Motor neuron (in vitro differentiated cells): Measurements from ENCODE around the gene SF3B1. TPM values are rescaled to one million over a fixed set of nuclear protein-coding genes. Genes with fewer than 3 reads are reported as not detected.
"Not testable (repeated sequence)": the region's sequence is repeated elsewhere in the genome, so short reads cannot be mapped to it uniquely, and the experiment has no call there.

Experiments used
- ATAC-seq, 8 experiments: fragments of 200-7000 bp; cut with Tn5 transposase; replicated peaks in 6 of 8; 2 replicates each; pipeline ENCODE4 v1.8.0; 2021; ENCODE audit warnings: mild to moderate bottlenecking in 8 of 8, moderate library complexity in 8 of 8
- H3K27ac ChIP-seq, 2 donors: fragments of 250-450 bp; sonication (Bioruptor Pico); 2 replicates each; pipeline ENCODE4 v1.9.0; 2021; ENCODE audit warnings: antibody characterized with exemption in 2 of 2, mild to moderate bottlenecking in 2 of 2, moderate library complexity in 1 of 2
- H3K4me1 ChIP-seq, 2 donors: fragments of 250-450 bp; sonication (Bioruptor Pico); replicated peaks in 1 of 2; 2 replicates each; pipeline ENCODE4 v1.6.1; 2021; ENCODE audit warnings: antibody characterized with exemption in 2 of 2, mild to moderate bottlenecking in 2 of 2, moderate library complexity in 1 of 2
- H3K4me3 ChIP-seq, 5 donors: fragments of 250-450 bp; sonication (Bioruptor Pico); 2 replicates each; pipeline ENCODE4 v1.9.0; 2021; ENCODE audit warnings: antibody characterized with exemption in 5 of 5, mild to moderate bottlenecking in 5 of 5, moderate library complexity in 4 of 5
- WGBS, 10 experiments: fragments of 450-650 bp; shearing (Covaris generic); methylation state at CpG; one replicate each; pipeline ENCODE4 v1.0.0; 2022; 5-methylcytosine and 5-hydroxymethylcytosine counted together
- in situ Hi-C, 9 experiments: fragments of 400-800 bp; cut with MboI; loops; one replicate each; pipeline ENCODE4 v1.15.0; 2021; ENCODE audit warnings: low sequenced_read_pairs in 9 of 9, low pct_unique_long_range_greater_than_20kb in 2 of 9; ENCODE audit not compliant: unreplicated experiment in 9 of 9
- total RNA-seq, 8 experiments: library from RNA; unstranded; fragments of 300-600 nt; gene quantifications; 2 replicates each; pipeline versions ENCODE4 v1.2.3 to v1.2.4, GENCODE V29; 2022

Gene SF3B1
- total RNA-seq, 8 experiments from 2014 or later, result 165 to 338 (median 223) TPM

DNA sequence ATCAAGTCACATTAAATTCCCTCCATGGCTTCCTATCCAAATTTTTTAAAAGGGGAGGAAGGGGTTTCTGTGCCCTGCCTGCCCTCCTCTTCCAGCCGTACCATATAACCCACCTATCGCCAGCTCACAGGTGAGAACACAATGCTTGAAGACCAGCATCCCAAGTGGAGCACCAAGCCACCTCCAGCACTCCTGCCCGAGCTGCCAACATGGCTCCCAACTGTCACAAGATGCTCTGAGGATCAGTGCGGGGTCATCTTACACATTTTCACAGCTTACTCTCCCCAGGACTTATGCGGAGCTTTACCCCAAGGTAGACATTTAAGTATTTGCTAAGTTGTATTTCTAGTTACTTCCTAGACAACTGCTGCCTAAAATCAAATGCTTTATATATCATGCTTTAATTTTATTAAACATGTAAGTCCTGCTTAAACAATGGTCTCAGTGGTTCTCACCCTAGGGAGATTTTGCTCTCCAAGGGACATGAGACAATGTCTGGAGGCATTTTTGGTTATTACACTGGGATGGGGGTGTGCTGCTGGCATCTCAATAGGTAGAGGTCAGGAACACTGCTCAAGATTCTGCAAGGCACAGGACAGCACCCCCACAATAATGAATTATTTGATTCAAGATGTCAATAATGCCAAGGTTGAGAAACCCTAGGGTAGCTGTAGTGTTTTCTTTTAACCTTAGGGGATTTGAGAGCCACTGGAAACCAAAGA lies 45.8 kb downstream of the SF3B1 start:
- 40 to 100% (median 98%) methylated on average over 1 to 4 of the region's 5 CpGs; no CpG with 5 or more reads in 4 of the 10 experiments for WGBS, 10 experiments
- Histone ChIP-seq H3K4me1 (no peaks in the 10 kb centered on the region), H3K4me3 (no peak overlapping the region), H3K27ac (no peak overlapping the region)
- ATAC-seq, result no peak
- in situ Hi-C loops, result loop anchor here in 1 of 9 experiments (25.0 kb wide), 1 partner anchor 1102 kb away; no protein-coding TSS in a partner anchor

DNA sequence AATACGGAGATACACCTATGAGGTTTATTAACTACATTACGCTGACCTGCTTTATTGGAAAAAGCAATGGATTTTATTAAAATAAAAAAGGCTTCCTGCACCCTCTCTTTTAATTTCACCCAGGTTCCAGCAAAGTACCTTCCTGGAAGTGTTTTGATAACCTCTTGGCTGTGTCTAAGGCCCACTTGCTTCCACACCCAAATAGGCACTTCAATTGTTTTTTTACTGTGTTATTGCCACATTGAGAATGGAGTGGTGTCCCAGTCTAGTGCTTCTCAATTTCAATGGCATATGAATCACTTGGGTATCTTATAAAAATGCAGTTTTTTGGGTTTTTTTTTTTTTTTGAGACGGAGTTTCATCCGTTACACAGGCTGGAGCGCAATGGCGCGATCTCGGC lies 47.6 kb downstream of the SF3B1 start:
- no peak overlapping the region for H3K4me3 ChIP-seq
- H3K4me1 ChIP-seq, result no peaks in the 10 kb centered on the region
- in situ Hi-C loops, result loop anchor here in 1 of 9 experiments (25.0 kb wide), 1 partner anchor 1100 kb away; no protein-coding TSS in a partner anchor
- ATAC-seq, result no peak
- no peak overlapping the region for H3K27ac ChIP-seq
- 50 to 100% (median 93%) methylated on average over 1 to 8 of the region's 8 CpGs; no CpG with 5 or more reads in 1 of the 10 experiments for WGBS, 10 experiments

DNA sequence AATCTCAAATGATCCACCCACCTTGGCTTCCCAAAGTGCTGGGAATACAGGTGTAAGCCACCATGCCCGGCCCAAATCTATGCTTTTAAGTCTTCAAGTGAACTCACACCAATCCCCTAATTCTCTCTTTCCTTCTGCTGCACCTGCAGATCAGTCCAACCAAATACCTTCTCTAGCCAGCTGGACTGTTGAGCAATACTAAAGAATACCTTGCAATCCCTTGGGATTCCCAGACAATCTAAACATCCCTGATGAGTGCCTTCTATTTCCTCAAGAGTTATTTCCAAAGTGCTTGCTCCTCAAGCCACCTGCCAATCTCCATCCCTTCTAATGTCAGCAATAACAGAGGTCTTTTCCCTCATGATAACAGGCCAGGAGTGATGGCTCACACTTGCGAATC lies 48.6 kb downstream of the SF3B1 start:
- Histone ChIP-seq H3K27ac (no peak overlapping the region), H3K4me3 (no peak overlapping the region), H3K4me1 (no peaks in the 10 kb centered on the region)
- 57 to 100% (median 83%) methylated on average over 1 to 2 of the region's 2 CpGs; no CpG with 5 or more reads in 5 of the 10 experiments for WGBS, 10 experiments
- ATAC-seq, result no peak
- in situ Hi-C loops, result loop anchor here in 1 of 9 experiments (25.0 kb wide), 1 partner anchor 1099 kb away; no protein-coding TSS in a partner anchor

DNA sequence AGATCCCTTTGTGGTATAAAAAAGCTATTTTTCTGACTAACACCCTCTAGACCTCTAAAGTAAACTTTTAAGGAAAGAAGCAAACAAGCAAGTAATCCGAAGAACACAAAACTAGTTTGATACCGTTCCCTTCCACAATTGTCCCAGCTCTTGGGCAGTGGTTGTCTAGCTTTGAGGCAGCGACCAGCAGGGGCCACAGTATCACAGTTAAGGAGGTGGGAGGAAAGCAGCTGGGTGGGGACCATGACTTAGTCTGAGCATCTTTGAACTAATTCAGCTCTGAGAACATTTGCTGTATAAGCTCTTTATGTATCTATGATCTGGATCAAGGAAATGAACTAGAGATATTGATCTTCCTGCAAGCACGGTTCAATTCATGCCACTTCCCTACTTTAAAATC lies 51.0 kb downstream of the SF3B1 start:
- ATAC-seq, result peak in 1 of 8 experiments; percentile 47
- Histone ChIP-seq H3K27ac (no peak overlapping the region), H3K4me1 (no peaks in the 10 kb centered on the region), H3K4me3 (no peak overlapping the region)
- 55 to 80% (median 63%) methylated on average over 1 to 4 of the region's 4 CpGs; no CpG with 5 or more reads in 3 of the 10 experiments for WGBS, 10 experiments
- in situ Hi-C loops, result loop anchor here in 1 of 9 experiments (25.0 kb wide), 1 partner anchor 1097 kb away; no protein-coding TSS in a partner anchor

DNA sequence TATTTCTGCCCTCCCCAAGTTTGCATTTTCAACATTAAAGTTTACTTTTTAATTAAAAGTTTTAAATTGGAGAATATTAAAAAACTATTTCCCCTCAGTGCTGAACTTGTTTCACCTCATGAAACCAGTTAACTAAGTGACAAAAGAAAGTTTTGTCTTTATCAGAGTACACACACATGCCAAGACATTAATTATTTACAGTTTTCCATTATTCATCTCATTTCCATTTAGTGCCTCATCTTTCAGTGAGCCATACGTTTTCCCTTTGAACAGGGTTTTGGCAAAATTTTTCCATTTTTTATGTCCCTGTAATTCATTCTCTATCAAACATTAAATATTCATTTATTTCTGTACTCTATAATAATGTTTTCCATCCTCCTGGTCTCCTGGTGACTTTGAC lies 53.2 kb downstream of the SF3B1 start:
- no peak overlapping the region for H3K27ac ChIP-seq
- in situ Hi-C loops, result loop anchor here in 1 of 9 experiments (25.0 kb wide), 1 partner anchor 1094 kb away; no protein-coding TSS in a partner anchor
- ATAC-seq, result no peak
- 0 to 100% (median 36%) methylated on average over 1 of the region's 1 CpG; no CpG with 5 or more reads in 1 of the 10 experiments for WGBS, 10 experiments
- no peak overlapping the region for H3K4me3 ChIP-seq
- H3K4me1 ChIP-seq, result peaks cover 0 to 2% of the 10 kb centered on the region in 2 donors

DNA sequence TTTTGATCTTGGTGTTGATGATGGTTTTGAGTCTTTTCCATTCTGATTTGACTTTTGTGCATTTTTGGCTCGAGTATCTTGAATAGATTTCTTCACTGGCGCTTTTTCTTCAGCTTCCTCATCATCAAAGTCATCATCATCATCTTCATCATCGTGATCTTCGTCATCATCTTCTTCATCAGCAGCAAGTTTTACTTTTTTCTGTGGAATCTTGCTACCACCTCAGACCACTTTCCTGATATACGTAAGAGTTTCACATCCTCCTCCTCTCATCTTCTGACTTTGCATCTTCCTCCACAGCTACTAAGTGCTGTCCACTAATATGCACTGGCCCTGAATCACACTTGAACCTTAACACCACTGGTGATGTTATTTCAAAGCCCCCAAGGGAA lies 54.9 kb downstream of the SF3B1 start:
- 86 to 97% (median 90%) methylated on average over 3 to 5 of the region's 5 CpGs for WGBS, 10 experiments
- not testable (repeated sequence) for H3K27ac ChIP-seq, H3K4me3 ChIP-seq, ATAC-seq, H3K4me1 ChIP-seq
- in situ Hi-C loops, result loop anchor here in 3 of 9 experiments (10.0 to 25.0 kb wide), 3 partner anchors 185 to 1093 kb away; no protein-coding TSS in a partner anchor

DNA sequence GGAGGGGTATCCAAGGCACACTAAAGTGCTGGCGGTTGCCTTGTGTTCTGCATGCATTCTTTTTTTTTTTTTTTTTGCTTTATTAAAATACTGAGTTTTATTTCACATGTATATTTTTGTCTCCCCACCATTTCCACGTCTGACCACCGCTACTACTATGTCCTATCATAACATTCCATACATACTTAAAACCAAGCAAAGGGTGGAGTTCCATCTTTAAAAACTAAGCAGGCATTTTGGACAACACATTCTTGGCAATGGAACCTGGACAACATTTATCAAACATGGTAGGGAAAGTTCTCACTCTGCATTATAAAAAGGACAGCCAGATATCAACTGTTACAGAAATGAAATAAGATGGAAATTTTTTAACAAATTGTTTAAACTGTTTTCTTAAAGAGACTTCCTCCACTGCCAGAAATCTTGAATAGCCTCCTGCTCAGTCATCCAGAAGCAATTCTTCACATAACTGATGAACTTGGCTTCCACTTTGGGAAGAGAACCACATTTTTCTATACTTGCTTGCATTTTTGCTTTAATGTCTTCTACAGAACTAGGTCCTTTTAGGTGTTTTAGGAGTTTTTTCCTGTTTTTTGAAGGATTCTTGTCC lies 55.4 kb downstream of the SF3B1 start:
- H3K4me3 ChIP-seq, ATAC-seq, H3K27ac ChIP-seq, H3K4me1 ChIP-seq: not testable (repeated sequence)
- 0% methylated on average over 1 of the region's 3 CpGs; no CpG with 5 or more reads in 9 of the 10 experiments for WGBS, 10 experiments
- in situ Hi-C loops, result loop anchor here in 3 of 9 experiments (10.0 to 25.0 kb wide), 3 partner anchors 185 to 1092 kb away; no protein-coding TSS in a partner anchor

DNA sequence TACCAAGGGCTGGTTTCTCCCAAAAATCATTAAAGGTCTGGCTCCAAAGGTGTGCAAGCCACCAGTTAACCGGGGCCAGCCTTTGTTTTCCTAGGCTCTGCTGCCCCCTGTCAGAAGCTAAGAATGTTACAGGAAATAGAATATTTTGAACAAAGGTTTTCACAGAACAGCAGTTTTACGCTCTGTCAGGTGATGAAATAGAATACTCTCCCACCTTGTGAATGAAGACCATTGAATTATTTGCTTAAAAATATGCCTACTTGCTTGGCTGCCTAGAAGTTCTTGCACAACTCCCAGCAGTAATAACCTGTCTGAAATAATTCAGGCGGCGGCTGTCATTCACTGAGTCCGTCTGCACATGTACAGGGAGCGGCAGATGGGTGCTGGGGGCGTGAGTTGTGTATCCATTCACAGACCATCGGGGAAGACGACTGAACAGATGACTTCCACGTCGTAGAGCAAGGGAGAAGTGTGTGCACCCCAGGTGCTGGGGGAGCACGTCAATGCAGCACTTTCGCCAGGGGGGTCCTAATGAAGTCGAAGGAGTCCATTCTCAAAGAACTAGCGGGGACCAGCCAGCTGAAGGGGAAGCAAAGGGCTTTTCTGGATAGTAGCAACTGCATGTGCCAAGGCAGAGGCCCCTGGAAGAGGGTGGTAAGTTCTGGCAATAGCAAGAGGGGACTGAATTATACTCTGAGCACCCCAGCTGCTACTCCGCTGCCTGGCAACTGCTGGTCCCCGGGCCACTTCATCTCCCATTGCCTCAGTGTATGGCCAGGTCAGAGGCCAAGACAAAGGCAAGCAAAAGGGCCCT lies 56.1 kb downstream of the SF3B1 start:
- H3K4me3 ChIP-seq, result no peak overlapping the region
- in situ Hi-C loops, result loop anchor here in 3 of 9 experiments (10.0 to 25.0 kb wide), 3 partner anchors 184 to 1091 kb away; no protein-coding TSS in a partner anchor
- peak; percentile 61 to 77 (median 68) for ATAC-seq
- H3K27ac ChIP-seq, result no peak overlapping the region
- H3K4me1 ChIP-seq, result peaks cover 0 to 2% of the 10 kb centered on the region in 2 donors
- WGBS, 10 experiments, result 0 to 55% (median 20%) methylated on average over 1 to 12 of the region's 17 CpGs

DNA sequence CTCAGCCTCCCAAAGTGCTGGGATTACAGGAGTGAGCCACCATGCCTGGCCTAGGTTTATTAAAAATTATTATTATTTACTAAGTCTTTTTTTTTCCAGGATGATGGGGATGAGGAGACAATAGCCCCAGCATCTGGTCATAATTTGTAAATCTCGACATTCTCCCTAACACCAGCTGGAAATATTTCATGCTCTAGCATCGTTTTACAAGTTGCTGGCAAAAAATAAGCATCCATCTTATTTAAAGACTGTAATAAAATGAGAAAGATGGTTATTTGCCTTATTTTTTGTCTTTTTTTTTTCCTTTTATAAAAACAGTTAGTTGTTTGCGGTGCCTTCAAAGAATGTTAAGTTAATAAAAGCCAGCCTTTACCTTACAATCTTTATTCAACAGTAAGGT lies 56.7 kb downstream of the SF3B1 start:
- ATAC-seq, result no peak
- no peak overlapping the region for H3K4me3 ChIP-seq
- no peak overlapping the region for H3K27ac ChIP-seq
- 0 to 47% (median 35%) methylated on average over 1 to 3 of the region's 3 CpGs for WGBS, 10 experiments
- in situ Hi-C loops, result loop anchor here in 3 of 9 experiments (10.0 to 25.0 kb wide), 3 partner anchors 183 to 1091 kb away; no protein-coding TSS in a partner anchor
- peaks cover 0 to 2% of the 10 kb centered on the region in 2 donors for H3K4me1 ChIP-seq

DNA sequence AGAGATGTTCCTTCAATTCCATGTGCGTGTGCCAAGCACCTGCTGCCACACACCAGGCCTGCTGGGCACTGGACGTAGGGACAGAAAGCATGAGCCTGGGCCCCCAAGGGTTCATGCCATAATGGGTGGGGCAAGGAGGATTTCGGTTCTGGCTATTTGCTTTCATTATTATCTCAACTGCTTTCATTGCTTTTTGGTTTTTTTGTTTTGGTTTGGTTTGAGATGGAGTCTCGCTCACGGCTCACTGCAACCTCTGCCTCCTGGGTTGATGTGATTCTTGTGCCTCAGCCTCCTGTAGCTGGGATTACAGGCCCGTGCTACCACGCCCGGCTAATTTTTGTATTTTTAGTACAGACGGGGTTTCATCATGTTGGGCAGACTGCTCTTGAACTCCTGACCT lies 57.2 kb downstream of the SF3B1 start:
- peaks cover 0 to 2% of the 10 kb centered on the region in 2 donors for H3K4me1 ChIP-seq
- in situ Hi-C loops, result loop anchor here in 3 of 9 experiments (10.0 to 25.0 kb wide), 3 partner anchors 183 to 1090 kb away; no protein-coding TSS in a partner anchor
- no peak overlapping the region for H3K4me3 ChIP-seq
- ATAC-seq, result no peak
- 33 to 100% (median 80%) methylated on average over 1 to 9 of the region's 9 CpGs; no CpG with 5 or more reads in 3 of the 10 experiments for WGBS, 10 experiments
- no peak overlapping the region for H3K27ac ChIP-seq

DNA sequence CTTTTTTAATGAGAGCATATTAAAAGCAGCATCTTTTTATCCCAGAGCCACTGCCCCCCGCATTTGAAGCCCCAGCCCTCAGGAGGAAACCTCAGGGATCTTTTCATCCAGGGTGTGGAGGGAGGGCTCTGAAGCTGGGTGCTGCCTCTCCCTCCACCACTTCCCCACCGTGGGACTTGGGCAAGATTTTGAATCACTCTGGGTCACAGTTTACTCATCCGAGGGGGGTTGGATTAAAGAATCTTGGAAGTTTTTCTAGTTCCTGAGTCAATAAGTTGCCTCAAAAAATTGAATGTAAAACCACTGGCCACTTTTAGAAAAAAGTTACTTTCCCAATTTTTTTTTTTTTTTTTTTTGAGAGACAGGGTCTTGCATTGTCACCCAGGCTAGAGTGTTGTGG lies 62.2 kb downstream of the SF3B1 start:
- in situ Hi-C loops, result loop anchor here in 3 of 9 experiments (10.0 to 25.0 kb wide), 3 partner anchors 178 to 260 kb away; no protein-coding TSS in a partner anchor
- H3K4me1 ChIP-seq, result no peaks in the 10 kb centered on the region
- 0 to 85% (median 73%) methylated on average over 1 to 3 of the region's 3 CpGs; no CpG with 5 or more reads in 2 of the 10 experiments for WGBS, 10 experiments
- no peak overlapping the region for H3K27ac ChIP-seq
- H3K4me3 ChIP-seq, result no peak overlapping the region
- no peak for ATAC-seq

DNA sequence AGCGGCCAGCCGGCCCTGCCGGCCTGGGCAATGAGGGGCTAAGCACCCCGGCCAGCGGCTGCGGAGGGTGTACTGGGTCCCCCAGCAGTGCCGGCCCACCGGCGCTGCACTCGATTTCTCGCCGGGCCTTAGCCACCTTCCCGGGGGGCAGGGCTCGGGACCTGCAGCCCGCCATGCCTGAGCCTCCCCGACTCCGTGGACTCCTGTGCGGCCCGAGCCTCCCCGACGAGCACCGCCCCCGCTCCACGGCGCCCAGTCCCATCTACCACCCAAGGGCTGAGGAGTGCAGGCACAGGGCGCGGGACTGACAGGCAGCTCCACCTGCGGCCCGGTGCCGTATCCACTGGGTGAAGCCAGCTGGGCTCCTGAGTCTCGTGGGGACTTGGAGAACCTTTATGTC lies 64.2 kb downstream of the SF3B1 start:
- not testable (repeated sequence) for H3K27ac ChIP-seq, H3K4me3 ChIP-seq, ATAC-seq, H3K4me1 ChIP-seq
- in situ Hi-C loops, result loop anchor here in 3 of 9 experiments (10.0 to 25.0 kb wide), 3 partner anchors 176 to 258 kb away; no protein-coding TSS in a partner anchor
- WGBS, 10 experiments, result 89% methylated on average over 5 of the region's 31 CpGs; no CpG with 5 or more reads in 9 of the 10 experiments
